ENCODE results near the gene TSC22D1. TPM values are rescaled to one million over a fixed set of nuclear protein-coding genes. Genes with fewer than 3 reads are reported as not detected.

Gene TSC22D1
- total RNA-seq, 1 experiment from 2014 or later: 79.2 TPM

- Histone ChIP-seq H3K4me3 (no peak overlapping the region), H3K36me3 (ENCODE audit: low read depth) (peaks cover 4% of the 10 kb centered on the region; the same call in 1 of the 2 replicates), H3F3A (ENCODE audit: insufficient read depth, low read depth) (peaks cover 15% of the 10 kb centered on the region), H3K27me3 (ENCODE audit: insufficient read depth, low read depth) (no peaks in the 10 kb centered on the region), H2AFZ (no peak overlapping the region), H3K9me2 (ENCODE audit: insufficient read depth) (no peaks in the 10 kb centered on the region), H3K27ac (no peak overlapping the region), H3K79me2 (ENCODE audit: low read depth) (peaks cover 55% of the 10 kb centered on the region), H3K4me2 (no peak overlapping the region), H4K20me1 (ENCODE audit: insufficient read depth) (no peaks in the 10 kb centered on the region), H3K9me3 (ENCODE audit: insufficient read depth, low read depth) (no peaks in the 10 kb centered on the region), H3K4me1 (replicated peaks; ENCODE audit: insufficient read depth) (peaks cover 11% of the 10 kb centered on the region)
- DNase-seq: no peak
- intact Hi-C loops (cut with micrococcal nuclease; ENCODE audit: unreplicated experiment): no loop called here
- CTCF ChIA-PET: interaction anchor here (0.6 kb wide), 1 partner anchor 577 kb away, joined by 6 read pairs; no protein-coding TSS in a partner anchor
- TF ChIP-seq EZH2 (IDR thresholded peaks at IDR 0.05; ENCODE audit: low read depth) (no peak), CTCF (conservative IDR thresholded peaks at IDR 0.05) (no peak)
- no TSS peak for BruUV-seq (replicated peaks)
- POLR2A ChIA-PET (ENCODE audit: unreplicated experiment): no interaction called here
Observed at GRCh38 chr13:44455769-44456168, 120.4 kb downstream of the TSC22D1 start.

- no peaks in the 10 kb centered on the region for H3K9me3 ChIP-seq (ENCODE audit: insufficient read depth, low read depth)
- H3F3A ChIP-seq (ENCODE audit: insufficient read depth, low read depth): peaks cover 21% of the 10 kb centered on the region
- H3K36me3 ChIP-seq (ENCODE audit: low read depth): peaks cover 4% of the 10 kb centered on the region; the same call in 1 of the 2 replicates
- intact Hi-C loops (cut with micrococcal nuclease; ENCODE audit: unreplicated experiment): no loop called here
- no peaks in the 10 kb centered on the region for H4K20me1 ChIP-seq (ENCODE audit: insufficient read depth)
- no peak overlapping the region for H3K4me2 ChIP-seq
- TF ChIP-seq EZH2 (IDR thresholded peaks at IDR 0.05; ENCODE audit: low read depth) (no peak), CTCF (conservative IDR thresholded peaks at IDR 0.05) (no peak)
- DNase-seq: no peak
- H3K27me3 ChIP-seq (ENCODE audit: insufficient read depth, low read depth): no peaks in the 10 kb centered on the region
- no TSS peak for BruUV-seq (replicated peaks)
- no peak overlapping the region for H3K27ac ChIP-seq
- POLR2A ChIA-PET (ENCODE audit: unreplicated experiment): no interaction called here
- peaks cover 54% of the 10 kb centered on the region for H3K79me2 ChIP-seq (ENCODE audit: low read depth)
- CTCF ChIA-PET: no interaction called here
- H3K9me2 ChIP-seq (ENCODE audit: insufficient read depth): no peaks in the 10 kb centered on the region
- H3K4me1 ChIP-seq (replicated peaks; ENCODE audit: insufficient read depth): peaks cover 23% of the 10 kb centered on the region
- no peak overlapping the region for H2AFZ ChIP-seq
- no peak overlapping the region for H3K4me3 ChIP-seq
Observed at GRCh38 chr13:44453881-44454280, 122.2 kb downstream of the TSC22D1 start.

GRCh38 chr13:44453069-44453468 is 123.1 kb downstream of the TSC22D1 start:
- H3F3A ChIP-seq (ENCODE audit: insufficient read depth, low read depth): peaks cover 21% of the 10 kb centered on the region
- no peaks in the 10 kb centered on the region for H3K27me3 ChIP-seq (ENCODE audit: insufficient read depth, low read depth)
- CTCF ChIA-PET: no interaction called here
- POLR2A ChIA-PET (ENCODE audit: unreplicated experiment): no interaction called here
- H3K4me2 ChIP-seq: no peak overlapping the region
- H3K79me2 ChIP-seq (ENCODE audit: low read depth): peaks cover 59% of the 10 kb centered on the region
- no peak overlapping the region for H2AFZ ChIP-seq
- no peak overlapping the region for H3K4me3 ChIP-seq
- H3K9me2 ChIP-seq (ENCODE audit: insufficient read depth): no peaks in the 10 kb centered on the region
- peaks cover 23% of the 10 kb centered on the region for H3K4me1 ChIP-seq (replicated peaks; ENCODE audit: insufficient read depth)
- no peak for TF ChIP-seq EZH2 (IDR thresholded peaks at IDR 0.05; ENCODE audit: low read depth)
- no peak for TF ChIP-seq CTCF (conservative IDR thresholded peaks at IDR 0.05)
- intact Hi-C loops (cut with micrococcal nuclease; ENCODE audit: unreplicated experiment): no loop called here
- H4K20me1 ChIP-seq (ENCODE audit: insufficient read depth): no peaks in the 10 kb centered on the region
- no peak overlapping the region for H3K27ac ChIP-seq
- H3K9me3 ChIP-seq (ENCODE audit: insufficient read depth, low read depth): no peaks in the 10 kb centered on the region
- DNase-seq: no peak
- H3K36me3 ChIP-seq (ENCODE audit: low read depth): peaks cover 4% of the 10 kb centered on the region; the same call in 1 of the 2 replicates
- BruUV-seq (replicated peaks): no TSS peak

All from PC-9 (cell line).